HT1080 (cell line): Measurements from ENCODE around the gene RAB7A. TPM values are rescaled to one million over a fixed set of nuclear protein-coding genes. Genes with fewer than 3 reads are reported as not detected.

Experiments
- DNase-seq: peaks from one replicate; pipeline ENCODE4 v3.0.0-alpha.2; 2015; ENCODE audit warnings: low read depth
- total RNA-seq: library from RNA; depleted of rRNA; stranded (reverse); fragments of >200 nt; shearing (Covaris generic); gene quantifications from 2 replicates; pipeline ENCODE4 v1.2.3, GENCODE V29; 2014

RAB7A gene
- total RNA-seq, 1 experiment from 2014 or later = 196 TPM

DNA sequence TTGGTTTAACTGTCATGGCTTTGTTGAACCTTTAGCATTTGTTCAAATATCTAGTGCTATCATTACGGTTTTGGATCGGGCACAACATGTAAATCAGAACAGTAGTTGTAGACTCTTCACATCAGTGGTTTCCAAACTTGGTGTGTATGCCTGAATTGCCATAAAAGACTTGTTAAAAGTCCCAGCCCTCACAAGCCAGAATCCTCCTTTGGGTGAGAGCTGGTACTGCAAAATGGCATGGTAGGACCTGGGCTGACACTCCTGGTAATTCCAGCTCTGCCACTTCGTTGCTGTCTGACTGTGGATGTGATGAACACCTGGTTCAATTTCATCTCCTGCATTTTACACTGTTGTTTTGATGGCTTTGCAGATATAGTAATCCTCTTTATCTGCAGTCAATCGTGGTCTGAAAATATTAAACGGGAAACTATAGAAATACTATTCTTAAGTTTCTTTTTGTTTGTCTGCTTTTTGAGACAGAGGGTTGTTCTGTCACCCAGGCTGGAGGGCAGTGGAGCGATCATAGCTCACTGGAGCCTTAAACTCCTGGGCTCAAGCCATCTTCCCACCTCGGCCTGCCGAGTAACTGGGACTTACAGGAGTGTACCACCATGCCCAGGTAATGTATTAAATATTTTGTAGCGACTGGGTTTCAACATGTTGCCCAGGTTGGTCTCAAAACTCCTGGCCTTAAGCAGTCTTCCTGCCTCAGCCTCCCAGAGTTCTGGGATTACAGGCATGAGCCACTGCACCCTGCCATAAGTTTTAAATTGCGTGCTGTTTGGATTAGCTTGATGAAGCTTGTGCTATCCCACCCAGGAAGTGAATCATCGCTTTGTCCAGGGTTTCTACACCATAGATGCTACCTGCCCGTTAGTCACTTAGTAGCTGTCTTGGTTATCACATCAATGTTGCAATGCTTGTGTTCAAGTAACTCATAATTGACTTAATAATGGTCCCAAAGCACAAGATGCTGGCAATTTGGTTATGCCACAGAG is 61.6 kb downstream of the RAB7A start:
- peak; percentile 67 for DNase-seq

DNA sequence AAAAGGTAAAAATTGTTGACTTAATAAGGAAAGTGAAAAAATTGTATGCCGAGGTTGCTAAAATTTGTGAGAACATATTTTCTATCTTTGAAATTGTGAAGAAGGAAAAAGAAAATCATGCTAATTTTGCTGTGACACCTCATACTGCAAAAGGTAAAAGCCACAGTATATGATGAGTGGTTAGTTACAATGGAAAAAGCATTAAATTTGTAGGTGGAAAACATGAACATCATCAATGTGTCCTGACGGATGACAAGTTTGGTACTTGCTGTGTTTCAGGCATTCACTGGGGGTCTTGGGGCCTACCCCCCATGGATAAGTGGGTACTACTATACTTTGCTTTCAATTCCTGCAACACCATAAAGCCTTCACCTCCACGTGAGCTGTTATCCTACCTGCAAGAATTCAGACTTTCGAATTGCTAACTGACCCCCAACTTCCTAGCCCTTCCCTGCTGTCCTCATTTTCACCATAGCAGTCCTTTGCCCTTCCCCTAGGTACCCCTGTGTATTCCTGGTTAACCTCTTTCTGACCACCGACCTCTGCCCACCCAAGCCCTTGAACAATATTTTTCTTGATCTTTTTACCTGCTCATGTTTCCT is 62.4 kb downstream of the RAB7A start:
- DNase-seq = no peak

DNA sequence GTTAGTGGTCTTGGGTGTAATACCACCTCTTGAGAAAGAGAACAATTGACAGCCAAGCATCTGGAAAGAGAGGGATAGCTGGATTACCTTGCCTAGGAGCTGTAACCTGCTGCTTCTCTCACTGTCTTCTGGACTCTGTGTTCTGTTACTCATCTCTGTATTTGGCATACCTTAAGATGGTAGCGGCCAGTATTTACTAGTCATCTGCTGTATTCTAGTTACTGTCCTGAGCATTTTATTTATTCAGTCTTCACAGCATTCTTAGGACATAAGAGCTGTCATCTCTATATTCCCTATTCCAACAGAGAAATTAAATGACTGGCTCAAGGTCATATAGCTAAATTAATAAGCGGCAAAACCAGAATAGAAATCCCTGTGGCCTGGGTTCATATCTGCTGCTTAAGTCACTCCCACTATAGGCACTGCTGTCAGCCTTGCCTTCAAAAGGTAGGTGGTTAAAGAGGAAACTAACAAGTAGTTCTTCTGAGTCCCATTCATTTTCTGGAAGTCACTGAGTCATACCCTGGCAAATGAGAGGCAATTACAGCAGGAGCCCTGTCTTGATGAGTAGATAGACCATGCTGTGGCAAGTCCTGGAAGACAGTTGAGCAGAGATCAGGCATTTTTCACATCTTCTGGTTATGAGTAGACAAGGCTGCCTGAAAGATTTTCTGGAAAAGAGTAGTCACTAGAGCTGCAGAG is 68.2 kb downstream of the RAB7A start:
- DNase-seq = peak; percentile 91

DNA sequence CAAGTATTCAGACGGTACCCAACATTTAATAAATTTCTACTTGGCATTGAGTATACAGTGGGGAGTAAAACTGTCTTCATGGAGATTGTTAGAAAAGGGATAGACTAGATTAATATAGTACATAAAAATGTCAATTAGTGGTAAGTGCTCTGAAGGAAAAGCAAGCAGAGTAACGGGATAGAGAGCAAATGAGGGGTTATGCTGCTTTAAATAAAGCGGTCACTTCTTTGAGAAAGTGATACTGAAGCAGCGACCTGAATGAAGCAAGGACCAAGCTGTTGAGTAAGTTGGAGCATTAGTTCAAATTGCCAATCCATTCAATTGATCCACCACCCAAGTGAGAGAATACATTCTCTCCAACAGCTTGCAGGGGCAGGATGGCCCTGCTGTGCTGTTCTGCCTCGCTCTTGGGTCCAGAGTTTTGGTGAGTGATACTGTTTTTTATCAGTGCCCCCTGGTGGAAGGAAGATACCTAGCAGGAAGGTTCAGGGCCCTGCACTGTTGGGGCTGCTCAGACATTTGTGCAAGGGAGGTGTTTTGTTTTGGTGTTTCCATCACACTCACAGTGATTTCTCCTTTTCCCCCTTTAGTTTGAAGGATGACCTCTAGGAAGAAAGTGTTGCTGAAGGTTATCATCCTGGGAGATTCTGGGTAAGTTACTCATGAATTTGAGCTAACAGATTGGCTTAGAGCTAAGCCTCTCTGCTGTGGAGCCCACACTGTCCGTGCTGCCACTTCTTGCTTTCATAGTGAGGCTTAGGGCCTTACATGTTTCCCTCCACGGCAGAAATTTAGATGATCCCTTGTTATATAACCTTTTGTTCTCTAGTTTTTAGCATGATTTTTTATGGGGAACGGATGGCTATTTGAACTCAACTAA is 69.0 kb downstream of the RAB7A start:
- peak; percentile 70 for DNase-seq

DNA sequence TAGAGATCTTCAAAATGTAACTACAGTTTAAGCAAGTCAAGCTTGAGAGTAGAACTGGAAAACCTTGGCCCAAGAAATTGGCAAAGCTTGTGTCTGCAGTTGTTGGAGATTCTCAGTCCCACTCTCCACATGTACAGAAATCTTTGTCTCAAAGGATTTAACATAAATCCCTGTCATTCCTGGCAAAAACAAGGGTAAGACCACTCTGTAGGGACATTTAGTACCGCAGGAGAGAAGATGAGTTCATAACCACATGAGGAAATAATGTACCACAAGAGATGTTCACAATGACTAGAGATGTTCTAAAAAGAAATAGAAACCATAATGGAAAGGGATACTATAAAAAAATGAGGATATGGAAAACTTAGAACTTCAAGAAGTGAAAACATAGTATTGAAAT is 73.7 kb downstream of the RAB7A start:
- no peak for DNase-seq

DNA sequence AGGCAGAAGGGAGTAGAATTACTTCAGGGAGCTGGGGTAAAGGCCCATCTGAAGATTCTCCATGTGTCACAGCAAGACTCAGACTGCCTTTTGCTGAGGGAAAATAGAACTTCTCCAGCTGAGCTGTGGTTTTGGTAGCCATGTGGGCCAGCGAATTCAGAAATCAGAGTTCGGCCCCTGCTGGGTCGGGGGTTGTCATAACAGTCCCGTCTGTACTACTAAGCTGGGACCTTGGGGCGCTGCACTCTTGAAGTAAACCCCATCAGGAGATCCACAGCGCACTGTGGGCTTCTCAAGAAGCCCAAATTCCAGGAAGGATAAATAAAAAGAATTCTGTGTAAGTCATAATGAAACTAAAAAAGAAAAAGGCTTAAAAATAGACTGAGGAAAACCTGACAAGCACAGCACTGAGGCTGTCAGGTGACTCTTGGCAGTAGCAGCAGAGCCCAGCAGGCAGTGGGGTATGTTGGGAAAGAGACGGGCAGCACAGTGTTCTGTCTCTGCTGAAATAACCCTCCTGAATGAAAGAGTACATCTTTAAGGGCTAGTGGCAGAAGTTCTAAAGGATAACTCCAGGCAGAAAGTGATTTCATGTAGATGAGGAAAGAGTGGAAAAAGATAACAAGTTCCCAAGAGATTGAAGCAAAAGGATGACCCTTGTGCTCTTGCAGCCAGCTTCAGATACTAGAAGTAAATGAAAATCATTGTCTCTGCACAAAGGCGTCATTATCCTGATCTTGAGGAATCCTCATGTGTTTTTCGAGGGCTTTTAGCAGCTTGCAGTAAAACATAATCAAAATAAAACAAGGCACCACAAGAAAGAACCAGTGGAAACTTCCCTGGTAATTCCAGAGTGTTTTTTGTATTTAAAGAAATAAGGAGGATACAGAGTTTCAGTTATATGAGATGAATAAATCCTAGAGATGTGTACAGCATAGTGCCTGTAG is 74.5 kb downstream of the RAB7A start:
- no peak for DNase-seq

DNA sequence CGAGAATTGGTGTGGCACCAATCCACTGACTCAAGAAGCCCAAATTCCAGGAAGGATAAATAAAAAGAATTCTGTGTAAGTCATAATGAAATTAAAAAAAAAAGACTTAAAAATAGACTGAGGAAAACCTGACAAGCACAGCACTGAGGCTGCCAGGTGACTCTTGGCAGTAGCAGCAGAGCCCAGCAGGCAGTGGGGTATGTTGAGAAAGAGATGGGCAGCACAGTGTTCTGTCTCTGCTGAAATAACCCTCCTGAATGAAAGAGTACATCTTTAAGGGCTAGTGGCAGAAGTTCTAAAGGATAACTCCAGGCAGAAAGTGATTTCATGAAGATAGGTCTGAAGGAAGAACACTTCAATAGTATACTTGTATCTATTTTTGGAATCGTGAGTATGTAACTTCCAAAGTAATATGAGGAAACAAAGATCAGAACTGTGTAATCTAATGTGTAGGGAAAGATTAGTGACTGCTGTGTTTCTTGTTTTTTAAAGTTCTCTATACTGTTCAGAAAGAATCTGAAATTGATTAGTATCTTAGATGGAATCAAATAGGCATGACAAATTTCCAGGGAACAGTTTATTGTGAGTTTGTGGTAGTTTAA is 75.9 kb downstream of the RAB7A start:
- no peak for DNase-seq

DNA sequence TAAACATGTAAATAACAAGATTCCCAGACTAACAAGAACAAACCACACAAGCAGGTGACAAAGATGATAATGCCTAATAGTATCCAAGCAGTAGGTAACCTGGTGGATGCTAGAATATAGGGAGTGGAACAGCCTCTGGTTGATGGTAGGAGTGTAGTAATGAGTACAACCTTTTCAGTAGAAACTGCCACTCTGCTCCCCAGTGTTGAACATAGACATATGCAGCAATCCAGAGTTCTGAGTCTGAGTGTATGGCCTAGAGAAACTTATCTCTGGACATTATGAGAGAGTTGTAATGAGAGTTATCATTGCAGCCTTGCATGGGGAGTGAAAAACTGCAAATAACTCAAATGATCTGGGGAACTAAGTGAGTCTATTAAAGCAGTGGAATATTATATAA is 77.3 kb downstream of the RAB7A start:
- DNase-seq = no peak

DNA sequence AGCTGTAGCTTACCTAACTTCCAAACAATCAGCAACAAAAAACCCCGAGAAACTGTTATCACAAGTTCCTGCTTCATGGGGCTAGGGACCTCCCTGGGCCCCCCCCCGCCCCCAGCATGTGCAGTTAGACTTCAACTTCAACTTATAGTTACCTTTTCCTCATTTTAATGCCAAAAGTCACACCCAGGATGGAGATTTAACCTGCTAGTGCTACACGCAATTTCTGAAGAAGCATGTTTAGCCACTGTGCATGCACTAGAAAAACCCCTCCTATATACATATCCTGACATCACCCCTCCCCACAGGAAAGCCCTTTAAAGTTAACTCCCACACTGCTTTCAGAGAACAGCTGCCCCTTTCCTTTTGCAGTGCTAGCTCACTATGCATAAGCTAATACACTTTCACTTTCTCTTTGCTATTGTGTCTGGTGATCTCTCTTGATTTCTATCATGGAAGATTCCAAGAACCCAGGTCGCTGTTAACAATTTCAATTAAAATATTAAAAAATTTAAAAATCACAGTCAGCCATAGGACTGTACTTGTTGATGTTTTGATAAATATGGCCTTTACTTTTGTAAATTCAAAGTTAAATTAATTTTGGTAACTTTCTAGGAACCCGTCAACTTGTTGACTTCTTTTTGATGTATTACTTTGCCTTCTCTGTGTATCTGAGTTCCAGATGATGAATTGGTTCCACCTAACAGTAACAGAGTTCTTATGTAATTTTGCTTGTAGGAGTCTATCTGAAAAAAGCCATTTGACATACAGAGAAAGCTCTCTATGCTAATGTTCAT is 78.2 kb downstream of the RAB7A start:
- DNase-seq = peak; percentile 70

DNA sequence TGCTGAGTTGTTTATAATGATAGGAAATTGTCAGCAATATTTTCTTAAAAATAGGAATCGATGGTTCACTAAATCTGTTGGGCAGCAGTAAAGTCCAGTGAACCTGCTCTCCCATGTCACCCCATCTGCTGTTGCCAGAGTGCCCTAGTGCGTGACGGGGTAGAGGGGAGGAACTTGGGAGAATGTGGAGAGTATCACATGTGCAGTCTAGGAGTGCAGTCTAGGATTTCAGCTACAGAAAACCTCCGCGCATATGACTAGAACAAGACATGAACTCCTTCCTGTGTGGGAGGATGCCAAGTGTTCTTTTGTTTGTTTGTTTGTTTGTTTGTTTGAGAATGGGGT is 78.8 kb downstream of the RAB7A start:
- no peak for DNase-seq

DNA sequence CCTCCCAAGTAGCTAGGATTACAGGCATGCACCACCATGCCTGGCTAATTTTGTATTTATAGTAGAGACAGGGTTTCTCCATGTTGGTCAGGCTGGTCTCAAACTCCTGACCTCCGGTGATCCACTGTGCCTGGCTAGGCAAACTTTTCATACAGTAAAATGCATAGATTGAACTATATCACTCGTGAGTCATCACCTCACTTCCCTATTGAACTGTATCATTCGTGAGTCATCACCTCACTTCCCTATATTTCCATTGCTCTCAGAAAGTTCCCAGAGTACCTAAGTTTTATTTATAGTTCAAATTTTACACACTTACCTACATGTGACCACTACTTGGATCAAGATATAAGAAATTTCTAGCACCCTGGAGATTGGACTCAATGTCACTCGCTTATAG is 79.8 kb downstream of the RAB7A start:
- DNase-seq = peak; percentile 88

DNA sequence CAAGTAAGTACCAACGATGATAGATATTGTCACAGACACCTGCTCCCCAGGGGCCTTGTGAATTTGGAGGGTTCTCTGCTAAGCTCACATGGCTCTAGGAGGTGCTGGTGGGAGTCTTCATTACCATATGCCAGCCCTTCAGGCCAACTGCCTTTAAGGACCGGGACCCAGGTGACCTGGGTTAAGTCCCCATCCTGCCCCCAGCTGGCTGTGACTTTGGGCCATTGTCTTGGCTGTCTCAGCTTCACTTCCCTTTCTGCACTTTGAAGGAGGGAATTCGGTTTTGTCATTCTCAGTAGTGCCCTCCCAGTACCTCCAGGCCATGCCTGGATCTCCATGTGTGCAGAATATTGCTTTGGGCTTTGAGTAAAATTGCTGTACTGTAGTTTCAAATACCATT is 80.6 kb downstream of the RAB7A start:
- no peak for DNase-seq

DNA sequence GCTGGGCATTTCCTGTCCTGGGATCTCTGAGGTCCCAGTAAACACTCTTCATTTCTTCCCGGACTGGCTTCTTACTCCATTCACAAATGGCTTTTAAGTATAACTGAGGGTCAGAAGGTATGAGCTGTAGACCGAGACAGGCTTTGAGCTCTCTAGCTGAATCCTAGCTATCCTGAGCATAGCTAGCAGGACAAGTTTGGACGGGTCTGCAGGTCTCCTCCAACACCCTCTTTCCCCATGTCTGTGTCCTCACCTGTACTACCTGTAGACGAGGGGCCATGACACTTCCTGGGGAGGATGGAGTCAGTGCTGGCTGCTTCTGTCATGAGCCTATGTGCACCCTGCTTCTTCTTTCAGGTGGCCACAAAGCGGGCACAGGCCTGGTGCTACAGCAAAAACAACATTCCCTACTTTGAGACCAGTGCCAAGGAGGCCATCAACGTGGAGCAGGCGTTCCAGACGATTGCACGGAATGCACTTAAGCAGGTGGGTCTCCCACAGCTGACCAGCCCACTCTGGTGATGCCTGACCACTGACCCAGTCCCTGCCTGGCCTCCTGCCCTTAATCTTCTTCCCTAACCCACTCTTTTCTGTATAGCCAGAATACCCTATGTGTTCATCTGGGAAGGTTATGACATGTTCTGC is 81.3 kb downstream of the RAB7A start:
- DNase-seq = no peak

DNA sequence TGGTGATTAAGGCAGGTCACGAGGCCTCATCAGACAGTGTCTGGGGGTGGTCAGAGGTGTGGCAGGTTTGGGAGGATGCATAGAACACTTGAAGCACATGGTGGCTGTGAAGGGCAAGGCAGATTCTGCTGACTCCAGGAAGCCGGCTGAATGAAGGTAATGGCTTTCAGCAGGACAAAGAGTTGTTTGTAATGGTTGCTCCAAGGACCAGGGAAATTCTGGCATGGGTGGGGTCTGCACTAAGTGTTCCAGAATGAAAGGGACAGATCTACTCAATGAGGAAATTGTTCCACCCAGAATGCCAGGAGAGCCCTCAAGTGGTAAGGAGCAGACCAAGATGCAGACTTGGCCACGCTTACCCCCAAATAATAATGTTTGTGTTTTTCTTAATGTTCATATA is 82.7 kb downstream of the RAB7A start:
- no peak for DNase-seq

DNA sequence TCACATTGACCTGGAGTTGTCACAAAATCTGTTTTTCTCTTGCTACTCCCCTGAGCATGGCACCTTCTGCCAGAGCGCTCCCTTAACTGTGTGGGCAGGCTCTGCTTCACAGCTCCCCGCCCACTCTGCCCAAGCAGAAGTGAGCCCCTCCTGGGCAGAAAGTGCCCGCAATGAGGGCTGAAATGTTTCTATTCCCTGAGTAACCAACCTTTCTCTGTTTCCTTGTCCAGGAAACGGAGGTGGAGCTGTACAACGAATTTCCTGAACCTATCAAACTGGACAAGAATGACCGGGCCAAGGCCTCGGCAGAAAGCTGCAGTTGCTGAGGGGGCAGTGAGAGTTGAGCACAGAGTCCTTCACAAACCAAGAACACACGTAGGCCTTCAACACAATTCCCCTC is 87.1 kb downstream of the RAB7A start:
- no peak for DNase-seq

DNA sequence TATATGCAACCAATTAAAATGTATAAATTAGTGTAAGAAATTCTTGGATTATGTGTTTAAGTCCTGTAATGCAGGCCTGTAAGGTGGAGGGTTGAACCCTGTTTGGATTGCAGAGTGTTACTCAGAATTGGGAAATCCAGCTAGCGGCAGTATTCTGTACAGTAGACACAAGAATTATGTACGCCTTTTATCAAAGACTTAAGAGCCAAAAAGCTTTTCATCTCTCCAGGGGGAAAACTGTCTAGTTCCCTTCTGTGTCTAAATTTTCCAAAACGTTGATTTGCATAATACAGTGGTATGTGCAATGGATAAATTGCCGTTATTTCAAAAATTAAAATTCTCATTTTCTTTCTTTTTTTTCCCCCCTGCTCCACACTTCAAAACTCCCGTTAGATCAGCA is 88.1 kb downstream of the RAB7A start:
- no peak for DNase-seq

DNA sequence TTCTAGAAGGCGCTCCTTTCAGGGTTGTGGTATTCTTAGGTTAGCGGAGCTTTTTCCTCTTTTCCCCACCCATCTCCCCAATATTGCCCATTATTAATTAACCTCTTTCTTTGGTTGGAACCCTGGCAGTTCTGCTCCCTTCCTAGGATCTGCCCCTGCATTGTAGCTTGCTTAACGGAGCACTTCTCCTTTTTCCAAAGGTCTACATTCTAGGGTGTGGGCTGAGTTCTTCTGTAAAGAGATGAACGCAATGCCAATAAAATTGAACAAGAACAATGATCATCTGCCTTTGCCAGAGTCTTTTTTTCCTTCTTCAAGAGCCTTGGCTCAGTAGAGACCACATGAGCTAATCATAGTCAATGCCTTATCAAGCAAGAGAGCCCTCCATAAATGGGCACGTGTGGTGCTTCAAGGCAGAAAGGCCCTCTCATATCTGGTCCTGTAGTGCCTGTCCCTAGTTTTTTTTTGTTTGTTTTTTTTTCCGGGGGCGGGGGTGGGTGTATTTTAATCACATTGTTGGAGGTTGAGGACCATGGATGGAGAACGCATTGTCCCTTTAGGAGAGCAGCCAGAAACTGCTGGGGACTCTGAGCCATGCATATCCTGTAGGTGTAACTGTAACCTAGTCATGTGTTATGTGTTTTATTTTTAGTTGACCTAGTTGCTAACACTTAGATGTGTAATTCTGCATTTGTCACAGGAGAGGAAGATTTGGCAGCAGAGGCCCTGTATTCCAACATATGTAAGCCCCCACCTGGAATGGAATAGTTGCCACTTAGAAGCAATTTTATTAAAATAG is 88.7 kb downstream of the RAB7A start:
- DNase-seq = no peak
